Choroid plexus epithelial cell (primary cell): ENCODE data around the gene PRPF6.

Experiments used
- DNase-seq: peaks from one replicate; pipeline ENCODE4 v3.0.0-alpha.2; 2010; ENCODE audit warnings: low read depth
- H3K4me3 ChIP-seq: 2 replicates; pipeline ENCODE4 v1.5.1; 2011; ENCODE audit warnings: low read depth, mild to moderate bottlenecking, control low read depth, low read length, moderate library complexity
- CTCF ChIP-seq: conservative IDR thresholded peaks from 2 replicates; pipeline ENCODE4 v1.5.1; 2011; ENCODE audit warnings: low read depth, mild to moderate bottlenecking, control low read depth, inconsistent platforms, low read length, moderate library complexity

The PRPF6 gene

GRCh38 chr20:64025826-64026412 is 45.0 kb downstream of the PRPF6 start:
- no peak overlapping the region for H3K4me3 ChIP-seq
- no peak for DNase-seq
- no peak for TF ChIP-seq CTCF

GRCh38 chr20:64027981-64028685 is 47.2 kb downstream of the PRPF6 start:
- DNase-seq, result no peak
- no peak for TF ChIP-seq CTCF

GRCh38 chr20:64029293-64030117 is 48.6 kb downstream of the PRPF6 start:
- TF ChIP-seq CTCF, result no peak
- H3K4me3 ChIP-seq, result no peak overlapping the region

More at GRCh38 chr20:64027981-64028685, 47.2 kb downstream of the PRPF6 start:
- no peak overlapping the region for H3K4me3 ChIP-seq

GRCh38 chr20:64030371-64031134 is 49.6 kb downstream of the PRPF6 start:
- no peak for TF ChIP-seq CTCF
- no peak overlapping the region for H3K4me3 ChIP-seq
- no peak for DNase-seq

More at GRCh38 chr20:64029293-64030117, 48.6 kb downstream of the PRPF6 start:
- no peak for DNase-seq

GRCh38 chr20:64031822-64032314 is 50.9 kb downstream of the PRPF6 start:
- DNase-seq, result no peak
- TF ChIP-seq CTCF, result no peak

More at GRCh38 chr20:64031822-64032314, 50.9 kb downstream of the PRPF6 start:
- H3K4me3 ChIP-seq, result no peak overlapping the region
